SK-N-MC (cell line): ENCODE data around the gene GALNTL6.

Experiments
- EZH2 ChIP-seq: fragments of 200-600 bp; sonication (generic); IDR thresholded peaks from one replicate; pipeline ENCODE4 v1.6.1; 2017; ENCODE audit warnings: antibody characterized with exemption
- POLR2AphosphoS5 ChIP-seq: IDR thresholded peaks from 2 replicates; pipeline ENCODE4 v1.6.1; 2012; ENCODE audit warnings: mild to moderate bottlenecking, low read depth, low read length, borderline replicate concordance

GRCh38 chr4:172957216-172957615, 1144.0 kb downstream of the GALNTL6 start:
- TF ChIP-seq POLR2AphosphoS5 = no peak
- no peak for TF ChIP-seq EZH2
